ENCODE measurements around the gene TTC19. TPM values are rescaled to one million over a fixed set of nuclear protein-coding genes. Genes with fewer than 3 reads are reported as not detected.

TTC19 gene
- polyA plus RNA-seq, 1 donor (not counting 4 experiments of a cell fraction or from before 2014, with no cell fraction given), result 14.3 TPM

GRCh38 chr17:15966879-15967248 lies 32.8 kb upstream of the TTC19 start:
- peak overlapping the region; percentile 72 for H3K4me2 ChIP-seq (ENCODE audit: control insufficient read depth, extremely low read depth, insufficient read depth, low read depth, low read length)
- peak overlapping the region; percentile 64 for H3K27ac ChIP-seq (ENCODE audit: control insufficient read depth, insufficient read depth, low read length)
- peaks cover 7 to 41% of the 10 kb centered on the region in 2 experiments for H3K36me3 ChIP-seq (ENCODE audit: control insufficient read depth in 2 of 2, extremely low read depth in 1 of 2, insufficient read depth in 2 of 2, low read length in 2 of 2)
- no peak for TF ChIP-seq EZH2 (IDR thresholded peaks at IDR 0.05; ENCODE audit: low read length)
- no peak for TF ChIP-seq CTCF (optimal IDR thresholded peaks at IDR 0.05 in 1 of 3, IDR thresholded peaks at IDR 0.05 in 1 of 3, conservative IDR thresholded peaks at IDR 0.05 in 1 of 3; ENCODE audit: extremely low read depth in 1 of 3, insufficient read depth in 2 of 3, low read length in 3 of 3)
- dilution Hi-C loops (cut with MboI; ENCODE audit: extremely low pct_ligation_motif_present, low sequenced_read_pairs), result no loop called here
- H3K27me3 ChIP-seq (ENCODE audit: control insufficient read depth, extremely low read depth, insufficient read depth, low read length), result no peaks in the 10 kb centered on the region
- H3K9ac ChIP-seq (ENCODE audit: control insufficient read depth, extremely low read depth, insufficient read depth, low read length), result peak overlapping the region; percentile 26
- no peak for FAIRE-seq
- H4K20me1 ChIP-seq (ENCODE audit: control insufficient read depth, extremely low read depth, insufficient read depth, low read length), result peaks cover 13% of the 10 kb centered on the region
- peaks cover 11% of the 10 kb centered on the region for H3K9me1 ChIP-seq (ENCODE audit: control insufficient read depth, extremely low read depth, insufficient read depth, low read length)
- DNase-seq (ENCODE audit: low read depth, low spot score), result no peak
- peaks cover 50% of the 10 kb centered on the region for H3K4me1 ChIP-seq (ENCODE audit: control insufficient read depth, extremely low read depth, insufficient read depth, low read length)
- peak overlapping the region in 2 of 3 experiments; percentile 7 to 29 for H3K4me3 ChIP-seq (ENCODE audit: control insufficient read depth in 2 of 3, extremely low read depth in 1 of 3, insufficient read depth in 2 of 3, low read depth in 1 of 3, low read length in 3 of 3)
- no peaks in the 10 kb centered on the region for H3K9me3 ChIP-seq (ENCODE audit: control insufficient read depth, low read depth, low read length)
- no peak overlapping the region for H2AFZ ChIP-seq (ENCODE audit: control insufficient read depth, low read length)
- peaks cover 81% of the 10 kb centered on the region for H3K79me2 ChIP-seq (ENCODE audit: control insufficient read depth, insufficient read depth, low read length)

GRCh38 chr17:15967706-15968399 lies 31.8 kb upstream of the TTC19 start:
- no peak overlapping the region for H3K27ac ChIP-seq (ENCODE audit: control insufficient read depth, insufficient read depth, low read length)

More at GRCh38 chr17:15967706-15968399, 31.8 kb upstream of the TTC19 start:
- H3K9ac ChIP-seq (ENCODE audit: control insufficient read depth, extremely low read depth, insufficient read depth, low read length), result no peak overlapping the region
- H3K9me1 ChIP-seq (ENCODE audit: control insufficient read depth, extremely low read depth, insufficient read depth, low read length), result peaks cover 11% of the 10 kb centered on the region
- H3K79me2 ChIP-seq (ENCODE audit: control insufficient read depth, insufficient read depth, low read length), result peaks cover 87% of the 10 kb centered on the region
- no peaks in the 10 kb centered on the region for H3K9me3 ChIP-seq (ENCODE audit: control insufficient read depth, low read depth, low read length)
- FAIRE-seq (no peak), DNase-seq (ENCODE audit: low read depth, low spot score) (no peak)
- TF ChIP-seq CTCF (optimal IDR thresholded peaks at IDR 0.05 in 1 of 3, IDR thresholded peaks at IDR 0.05 in 1 of 3, conservative IDR thresholded peaks at IDR 0.05 in 1 of 3; ENCODE audit: extremely low read depth in 1 of 3, insufficient read depth in 2 of 3, low read length in 3 of 3) (no peak), EZH2 (IDR thresholded peaks at IDR 0.05; ENCODE audit: low read length) (no peak)
- peaks cover 13% of the 10 kb centered on the region for H4K20me1 ChIP-seq (ENCODE audit: control insufficient read depth, extremely low read depth, insufficient read depth, low read length)
- H3K4me1 ChIP-seq (ENCODE audit: control insufficient read depth, extremely low read depth, insufficient read depth, low read length), result peaks cover 60% of the 10 kb centered on the region
- no peak overlapping the region for H2AFZ ChIP-seq (ENCODE audit: control insufficient read depth, low read length)
- dilution Hi-C loops (cut with MboI; ENCODE audit: extremely low pct_ligation_motif_present, low sequenced_read_pairs), result no loop called here
- no peaks in the 10 kb centered on the region for H3K27me3 ChIP-seq (ENCODE audit: control insufficient read depth, extremely low read depth, insufficient read depth, low read length)
- peaks cover 7 to 43% of the 10 kb centered on the region in 2 experiments for H3K36me3 ChIP-seq (ENCODE audit: control insufficient read depth in 2 of 2, extremely low read depth in 1 of 2, insufficient read depth in 2 of 2, low read length in 2 of 2)
- H3K4me2 ChIP-seq (ENCODE audit: control insufficient read depth, extremely low read depth, insufficient read depth, low read depth, low read length), result no peak overlapping the region
- H3K4me3 ChIP-seq (ENCODE audit: control insufficient read depth in 2 of 3, extremely low read depth in 1 of 3, insufficient read depth in 2 of 3, low read depth in 1 of 3, low read length in 3 of 3), result no peak overlapping the region
